Measurements from ENCODE around the gene ZNF232. TPM values are rescaled to one million over a fixed set of nuclear protein-coding genes. Genes with fewer than 3 reads are reported as not detected.
"Not testable (repeated sequence)": the region's sequence is repeated elsewhere in the genome, so short reads cannot be mapped to it uniquely, and the experiment has no call there.

Gene ZNF232
- total RNA-seq, 1 experiment from 2014 or later, result 11.6 TPM

- no peaks in the 10 kb centered on the region for H3K36me3 Mint-ChIP-seq (ENCODE audit: insufficient read depth, unreplicated experiment)
- H3K4me1 Mint-ChIP-seq (ENCODE audit: insufficient read depth, unreplicated experiment), result no peaks in the 10 kb centered on the region
- BruUV-seq (replicated peaks), result no TSS peak
- intact Hi-C loops (cut with micrococcal nuclease), result no loop called here
- CTCF ChIA-PET, result no interaction called here
- no peak overlapping the region for H3K4me3 Mint-ChIP-seq (ENCODE audit: unreplicated experiment)
- POLR2A ChIA-PET, result no interaction called here
- H3K27ac Mint-ChIP-seq (ENCODE audit: low read depth, unreplicated experiment), result no peak overlapping the region
- DNase-seq (ENCODE audit: unreplicated experiment), result no peak
- no peaks in the 10 kb centered on the region for H3K27me3 Mint-ChIP-seq (ENCODE audit: insufficient read depth, unreplicated experiment)
- no peaks in the 10 kb centered on the region for H3K9me3 Mint-ChIP-seq (ENCODE audit: unreplicated experiment)
- no peak for TF ChIP-seq CTCF (IDR thresholded peaks at IDR 0.05; ENCODE audit: unreplicated experiment)
Measured at GRCh38 chr17:5138616-5139457, 27.2 kb upstream of the ZNF232 start.

- CTCF ChIA-PET; H3K4me3 Mint-ChIP-seq (ENCODE audit: unreplicated experiment); DNase-seq (ENCODE audit: unreplicated experiment): not testable (repeated sequence)
Measured at GRCh38 chr17:5138198-5138544, 26.5 kb upstream of the ZNF232 start.

GRCh38 chr17:5137511-5138197 lies 26.0 kb upstream of the ZNF232 start:
- DNase-seq (ENCODE audit: unreplicated experiment); POLR2A ChIA-PET; H3K27me3 Mint-ChIP-seq (ENCODE audit: insufficient read depth, unreplicated experiment); H3K27ac Mint-ChIP-seq (ENCODE audit: low read depth, unreplicated experiment); intact Hi-C loops (cut with micrococcal nuclease); H3K4me1 Mint-ChIP-seq (ENCODE audit: insufficient read depth, unreplicated experiment); H3K36me3 Mint-ChIP-seq (ENCODE audit: insufficient read depth, unreplicated experiment); H3K4me3 Mint-ChIP-seq (ENCODE audit: unreplicated experiment); H3K9me3 Mint-ChIP-seq (ENCODE audit: unreplicated experiment); BruUV-seq (replicated peaks); CTCF ChIA-PET: not testable (repeated sequence)

More at GRCh38 chr17:5138198-5138544, 26.5 kb upstream of the ZNF232 start:
- intact Hi-C loops (cut with micrococcal nuclease); H3K36me3 Mint-ChIP-seq (ENCODE audit: insufficient read depth, unreplicated experiment); H3K27ac Mint-ChIP-seq (ENCODE audit: low read depth, unreplicated experiment); H3K9me3 Mint-ChIP-seq (ENCODE audit: unreplicated experiment); H3K4me1 Mint-ChIP-seq (ENCODE audit: insufficient read depth, unreplicated experiment); BruUV-seq (replicated peaks); POLR2A ChIA-PET; H3K27me3 Mint-ChIP-seq (ENCODE audit: insufficient read depth, unreplicated experiment): not testable (repeated sequence)

GRCh38 chr17:5136580-5137412 lies 25.1 kb upstream of the ZNF232 start:
- POLR2A ChIA-PET; H3K27ac Mint-ChIP-seq (ENCODE audit: low read depth, unreplicated experiment); H3K36me3 Mint-ChIP-seq (ENCODE audit: insufficient read depth, unreplicated experiment); intact Hi-C loops (cut with micrococcal nuclease); CTCF ChIA-PET; DNase-seq (ENCODE audit: unreplicated experiment); H3K9me3 Mint-ChIP-seq (ENCODE audit: unreplicated experiment); H3K4me3 Mint-ChIP-seq (ENCODE audit: unreplicated experiment); H3K27me3 Mint-ChIP-seq (ENCODE audit: insufficient read depth, unreplicated experiment); BruUV-seq (replicated peaks); H3K4me1 Mint-ChIP-seq (ENCODE audit: insufficient read depth, unreplicated experiment): not testable (repeated sequence)

- no peak for DNase-seq (ENCODE audit: unreplicated experiment)
- Mint-ChIP-seq H3K27me3 (ENCODE audit: insufficient read depth, unreplicated experiment) (no peaks in the 10 kb centered on the region), H3K27ac (ENCODE audit: low read depth, unreplicated experiment) (no peak overlapping the region), H3K4me1 (ENCODE audit: insufficient read depth, unreplicated experiment) (no peaks in the 10 kb centered on the region), H3K4me3 (ENCODE audit: unreplicated experiment) (no peak overlapping the region), H3K36me3 (ENCODE audit: insufficient read depth, unreplicated experiment) (no peaks in the 10 kb centered on the region), H3K9me3 (ENCODE audit: unreplicated experiment) (no peaks in the 10 kb centered on the region)
- TF ChIP-seq CTCF (IDR thresholded peaks at IDR 0.05; ENCODE audit: unreplicated experiment), result no peak
- CTCF ChIA-PET, result no interaction called here
- intact Hi-C loops (cut with micrococcal nuclease), result no loop called here
- no TSS peak for BruUV-seq (replicated peaks)
- POLR2A ChIA-PET, result no interaction called here
Measured at GRCh38 chr17:5135726-5136579, 24.3 kb upstream of the ZNF232 start.

GRCh38 chr17:5135131-5135712 lies 23.5 kb upstream of the ZNF232 start:
- BruUV-seq (replicated peaks); intact Hi-C loops (cut with micrococcal nuclease); H3K9me3 Mint-ChIP-seq (ENCODE audit: unreplicated experiment); DNase-seq (ENCODE audit: unreplicated experiment); H3K27ac Mint-ChIP-seq (ENCODE audit: low read depth, unreplicated experiment); POLR2A ChIA-PET; H3K36me3 Mint-ChIP-seq (ENCODE audit: insufficient read depth, unreplicated experiment); CTCF ChIA-PET; H3K4me3 Mint-ChIP-seq (ENCODE audit: unreplicated experiment); H3K4me1 Mint-ChIP-seq (ENCODE audit: insufficient read depth, unreplicated experiment); H3K27me3 Mint-ChIP-seq (ENCODE audit: insufficient read depth, unreplicated experiment): not testable (repeated sequence)

GRCh38 chr17:5134571-5134970 lies 22.9 kb upstream of the ZNF232 start:
- H3K27ac Mint-ChIP-seq (ENCODE audit: low read depth, unreplicated experiment); H3K36me3 Mint-ChIP-seq (ENCODE audit: insufficient read depth, unreplicated experiment); DNase-seq (ENCODE audit: unreplicated experiment); H3K27me3 Mint-ChIP-seq (ENCODE audit: insufficient read depth, unreplicated experiment); H3K4me1 Mint-ChIP-seq (ENCODE audit: insufficient read depth, unreplicated experiment); H3K9me3 Mint-ChIP-seq (ENCODE audit: unreplicated experiment); intact Hi-C loops (cut with micrococcal nuclease); H3K4me3 Mint-ChIP-seq (ENCODE audit: unreplicated experiment); BruUV-seq (replicated peaks); POLR2A ChIA-PET; CTCF ChIA-PET: not testable (repeated sequence)

Data from MCF 10A (cell line).